Stimulated activated naive B cell treated with anti-CD40 and anti-IgM and Interleukin-4, amounts not matched to agents 10 μg/mL and 1 μg/mL and 100 μg/mL, for 72 hours (primary cell): Measurements from ENCODE around the gene MAT2A.
"Not testable (repeated sequence)": the region's sequence is repeated elsewhere in the genome, so short reads cannot be mapped to it uniquely, and the experiment has no call there.

Source experiments
- ATAC-seq, 2 donors: fragments of 150-1000 bp; cut with Tn5 transposase; replicated peaks; 2 replicates each; pipeline ENCODE4 v1.10.0; 2021; ENCODE audit warnings: moderate library complexity in 1 of 2
- DNase-seq: peaks from one replicate; pipeline ENCODE4 v3.0.0; 2021
- H3K27ac Mint-ChIP-seq: one replicate; pipeline ENCODE4 v1.8.0; 2022; ENCODE audit warnings: mild to moderate bottlenecking, mixed read lengths
- H3K27me3 Mint-ChIP-seq, 2 donors: one replicate each; pipeline ENCODE4 v1.8.0; 2022; ENCODE audit warnings: mixed read lengths in 2 of 2
- H3K36me3 Mint-ChIP-seq, 2 donors: one replicate each; pipeline ENCODE4 v1.8.0; 2022; ENCODE audit warnings: mixed read lengths in 2 of 2, mild to moderate bottlenecking in 1 of 2
- H3K4me1 Mint-ChIP-seq, 2 donors: one replicate each; pipeline ENCODE4 v1.8.0; 2022; ENCODE audit warnings: mixed read lengths in 2 of 2, mild to moderate bottlenecking in 1 of 2
- H3K4me3 Mint-ChIP-seq, 2 donors: one replicate each; pipeline ENCODE4 v1.8.0; 2022; ENCODE audit warnings: mild to moderate bottlenecking in 2 of 2, mixed read lengths in 2 of 2, moderate library complexity in 1 of 2
- H3K9me3 Mint-ChIP-seq, 2 donors: one replicate each; pipeline ENCODE4 v1.8.0; 2022; ENCODE audit warnings: mixed read lengths in 2 of 2, mild to moderate bottlenecking in 1 of 2

Gene MAT2A

DNA sequence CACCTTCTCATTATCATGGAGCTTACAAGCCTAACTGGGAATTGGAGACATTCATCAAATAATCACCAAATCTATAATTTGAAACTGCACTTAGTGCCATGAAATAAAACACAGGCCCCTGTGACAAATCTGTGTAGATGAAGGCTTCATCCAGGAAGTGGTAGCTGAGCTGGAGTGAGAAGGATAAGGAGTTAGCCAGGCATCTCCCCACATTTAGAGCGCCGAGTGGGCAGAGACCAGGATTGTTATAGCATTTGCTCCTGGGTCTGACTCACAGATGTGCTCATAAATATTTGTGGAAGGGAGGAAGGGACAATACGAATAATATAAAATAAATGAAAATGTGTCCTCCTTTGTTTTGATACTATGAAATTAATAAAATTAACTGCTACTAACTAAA lies 2.5 kb upstream of the MAT2A start:
- DNase-seq (no peak), ATAC-seq (no peak)
- Mint-ChIP-seq H3K36me3 (peaks cover 21 to 43% of the 10 kb centered on the region in 2 donors), H3K4me1 (peaks cover 18 to 30% of the 10 kb centered on the region in 2 donors), H3K4me3 (no peak overlapping the region), H3K27me3 (no peaks in the 10 kb centered on the region), H3K9me3 (no peaks in the 10 kb centered on the region), H3K27ac (no peak overlapping the region)

DNA sequence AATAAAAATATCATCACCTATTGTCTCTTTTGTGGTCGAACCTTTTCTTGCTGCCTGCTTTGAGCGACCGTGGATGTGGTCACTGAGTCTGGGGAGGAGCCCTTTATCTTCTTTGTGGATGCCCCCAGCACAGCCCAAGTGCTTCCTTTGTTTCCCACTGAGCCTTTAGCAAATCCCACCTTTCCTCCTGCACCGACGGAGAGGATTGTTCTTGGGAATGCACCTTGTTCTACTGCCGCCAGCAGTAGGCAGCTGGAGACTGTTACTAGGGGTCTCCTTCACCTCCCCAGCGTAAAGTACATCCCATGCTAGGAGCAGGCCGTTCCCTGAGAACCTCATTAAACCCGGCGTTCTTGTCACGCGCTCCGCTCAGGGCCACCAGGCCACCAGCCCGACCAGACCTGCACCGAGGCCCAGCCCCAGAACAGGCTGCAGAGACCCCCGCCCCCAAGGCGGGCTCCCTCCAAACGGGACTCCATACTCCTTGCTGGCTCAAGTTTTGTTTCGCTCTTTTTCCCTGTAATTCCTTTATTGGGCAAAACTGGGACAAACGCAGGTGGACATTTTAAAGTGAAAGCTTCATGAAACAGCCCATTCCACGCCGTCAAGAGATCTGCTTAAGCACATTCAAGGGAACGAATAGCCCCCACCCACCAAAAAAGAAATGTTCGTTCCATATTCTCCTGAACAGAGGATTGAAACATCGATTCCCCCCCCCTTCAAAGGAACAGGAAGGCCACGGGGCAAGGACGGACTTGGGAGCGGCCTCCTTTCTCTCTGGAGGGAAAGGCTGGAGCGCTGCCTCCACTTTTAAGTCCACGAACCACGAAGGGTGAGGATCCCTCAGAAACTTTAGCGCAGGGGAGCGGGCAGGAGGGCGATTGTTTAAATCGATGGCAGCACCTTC lies 1.1 kb upstream of the MAT2A start:
- H3K27me3 Mint-ChIP-seq = no peaks in the 10 kb centered on the region
- H3K4me3 Mint-ChIP-seq = peak overlapping the region; percentile 94 to 95
- peak; percentile 38 for DNase-seq
- H3K9me3 Mint-ChIP-seq = no peaks in the 10 kb centered on the region
- H3K36me3 Mint-ChIP-seq = peaks cover 34 to 57% of the 10 kb centered on the region in 2 donors
- H3K4me1 Mint-ChIP-seq = peaks cover 25 to 44% of the 10 kb centered on the region in 2 donors
- peak overlapping the region; percentile 98 for H3K27ac Mint-ChIP-seq
- peak in 1 of 2 donors; percentile 11 for ATAC-seq

DNA sequence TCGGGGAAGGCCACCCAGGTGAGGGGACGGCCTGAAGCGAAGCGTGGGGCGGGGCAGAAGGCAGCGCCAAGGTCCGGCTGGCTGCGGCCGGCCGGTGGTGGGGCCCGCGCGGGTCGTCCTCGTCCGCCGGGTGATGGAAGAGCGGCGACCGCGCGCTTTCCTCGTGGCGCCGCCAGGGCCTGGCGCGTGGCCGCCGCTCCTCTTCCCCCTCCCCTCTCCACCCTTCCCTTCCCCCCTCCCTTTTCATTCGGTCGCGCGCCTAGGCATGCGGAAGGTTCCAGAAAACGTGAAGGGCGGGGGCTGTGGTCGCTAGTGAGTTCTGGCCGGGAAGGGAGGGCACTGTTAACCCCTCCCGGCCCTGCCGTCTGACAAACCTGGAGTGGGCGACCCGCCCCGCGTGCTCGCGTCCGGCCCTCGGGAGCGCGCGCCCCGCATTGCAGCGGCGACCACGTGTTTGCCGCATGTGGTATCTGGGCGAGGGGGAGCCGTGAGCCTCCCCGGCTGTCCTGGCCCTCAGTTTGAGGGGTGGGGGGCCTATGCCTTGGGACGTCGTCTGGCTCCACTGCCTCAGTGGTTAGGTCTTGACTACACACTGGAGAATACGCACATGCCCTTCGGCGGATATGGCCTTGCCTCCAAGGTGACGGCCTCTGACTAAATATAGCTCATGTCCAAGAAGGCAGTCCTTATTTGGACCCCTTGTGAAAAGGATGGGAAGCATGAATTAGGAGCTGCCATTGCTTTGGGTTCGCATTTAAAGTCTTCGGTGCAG lies 579 bp downstream of the MAT2A start:
- H3K4me1 Mint-ChIP-seq = peaks cover 34 to 56% of the 10 kb centered on the region in 2 donors
- peak; percentile 42 to 51 for ATAC-seq
- H3K27me3 Mint-ChIP-seq = no peaks in the 10 kb centered on the region
- peak overlapping the region; percentile 94 to 95 for H3K4me3 Mint-ChIP-seq
- DNase-seq = peak; percentile 66
- peak overlapping the region; percentile 98 for H3K27ac Mint-ChIP-seq
- H3K36me3 Mint-ChIP-seq = peaks cover 47 to 71% of the 10 kb centered on the region in 2 donors
- H3K9me3 Mint-ChIP-seq = no peaks in the 10 kb centered on the region

DNA sequence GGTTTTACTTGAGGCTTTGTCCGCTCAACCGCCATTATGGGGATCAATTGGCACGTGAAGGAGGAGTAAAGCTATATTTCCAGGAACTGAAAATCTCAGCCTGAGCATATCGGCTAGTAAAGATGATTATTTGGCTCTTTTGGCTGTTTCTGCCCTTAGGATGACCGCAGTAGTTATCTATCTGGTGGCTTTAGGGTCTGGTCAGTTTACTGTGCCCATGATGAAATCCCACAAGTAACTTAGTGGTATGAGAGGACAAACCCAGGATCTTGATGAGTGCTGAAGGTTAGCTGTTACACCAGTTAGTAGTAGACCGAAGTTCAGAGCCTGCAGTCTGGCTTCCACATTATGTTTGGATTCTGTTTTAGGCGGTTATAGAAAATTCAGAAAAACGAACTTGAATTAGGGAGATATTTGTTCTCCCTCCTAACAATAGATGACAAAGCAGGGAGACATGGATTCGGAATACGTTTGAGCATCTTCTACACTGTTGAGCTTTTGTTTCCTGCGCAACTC lies 1.2 kb downstream of the MAT2A start:
- Mint-ChIP-seq H3K27ac (peak overlapping the region; percentile 98), H3K4me3 (peak overlapping the region; percentile 94 to 95), H3K4me1 (peaks cover 34 to 55% of the 10 kb centered on the region in 2 donors), H3K36me3 (peaks cover 47 to 72% of the 10 kb centered on the region in 2 donors), H3K27me3 (no peaks in the 10 kb centered on the region), H3K9me3 (no peaks in the 10 kb centered on the region)
- DNase-seq (no peak), ATAC-seq (no peak)

DNA sequence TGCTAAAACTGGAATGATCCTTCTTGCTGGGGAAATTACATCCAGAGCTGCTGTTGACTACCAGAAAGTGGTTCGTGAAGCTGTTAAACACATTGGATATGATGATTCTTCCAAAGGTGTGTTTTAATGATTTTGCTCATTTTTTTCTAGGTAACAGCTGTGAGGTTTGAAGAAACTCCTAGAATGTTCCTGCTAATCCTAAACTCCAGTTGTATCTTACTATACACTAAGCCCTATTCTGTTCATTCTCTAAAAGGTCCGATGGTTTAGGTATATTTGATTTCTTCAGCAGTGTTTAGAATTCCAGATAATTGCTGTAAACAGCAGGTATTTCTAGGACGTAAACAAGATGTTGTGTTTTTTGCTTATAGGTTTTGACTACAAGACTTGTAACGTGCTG lies 2.3 kb downstream of the MAT2A start:
- DNase-seq (no peak), ATAC-seq (no peak)
- Mint-ChIP-seq H3K9me3 (no peaks in the 10 kb centered on the region), H3K4me1 (peaks cover 31 to 50% of the 10 kb centered on the region in 2 donors), H3K27ac (peak overlapping the region; percentile 42), H3K4me3 (peak overlapping the region; percentile 25 to 95), H3K36me3 (peaks cover 47 to 70% of the 10 kb centered on the region in 2 donors), H3K27me3 (no peaks in the 10 kb centered on the region)

DNA sequence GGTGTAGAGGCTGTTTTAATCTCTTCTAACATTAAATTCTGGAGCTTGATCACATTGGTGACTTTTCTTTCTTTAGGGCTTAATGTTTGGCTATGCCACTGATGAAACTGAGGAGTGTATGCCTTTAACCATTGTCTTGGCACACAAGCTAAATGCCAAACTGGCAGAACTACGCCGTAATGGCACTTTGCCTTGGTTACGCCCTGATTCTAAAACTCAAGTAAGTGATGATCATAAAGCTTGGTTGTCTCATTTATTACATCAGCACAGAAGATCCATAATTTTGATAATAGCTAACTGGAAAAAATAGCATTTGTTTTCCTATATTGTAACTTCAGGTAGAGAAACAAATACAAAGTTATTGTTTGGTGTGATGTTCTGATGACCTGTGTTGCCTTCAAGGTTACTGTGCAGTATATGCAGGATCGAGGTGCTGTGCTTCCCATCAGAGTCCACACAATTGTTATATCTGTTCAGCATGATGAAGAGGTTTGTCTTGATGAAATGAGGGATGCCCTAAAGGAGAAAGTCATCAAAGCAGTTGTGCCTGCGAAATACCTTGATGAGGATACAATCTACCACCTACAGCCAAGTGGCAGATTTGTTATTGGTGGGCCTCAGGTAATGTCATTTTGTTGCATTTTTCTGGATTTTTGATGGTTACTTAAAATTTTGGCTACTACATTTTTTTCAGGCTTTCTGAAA lies 2.9 kb downstream of the MAT2A start:
- Mint-ChIP-seq H3K9me3 (no peaks in the 10 kb centered on the region), H3K4me1 (peaks cover 30 to 50% of the 10 kb centered on the region in 2 donors), H3K27me3 (no peaks in the 10 kb centered on the region)

DNA sequence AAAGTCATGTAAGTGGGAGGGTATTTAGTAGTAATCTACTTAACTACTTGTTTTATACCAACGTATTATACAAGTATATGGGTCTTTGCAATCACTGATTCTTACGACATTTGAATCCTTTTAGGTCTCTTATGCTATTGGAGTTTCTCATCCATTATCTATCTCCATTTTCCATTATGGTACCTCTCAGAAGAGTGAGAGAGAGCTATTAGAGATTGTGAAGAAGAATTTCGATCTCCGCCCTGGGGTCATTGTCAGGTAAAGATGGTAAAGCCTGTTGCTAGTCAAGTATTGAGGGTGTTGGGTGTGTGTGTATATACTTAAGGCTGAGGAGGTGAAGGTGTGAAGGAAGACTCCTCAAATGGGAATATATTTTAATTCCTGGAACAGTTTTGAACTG lies 3.8 kb downstream of the MAT2A start:
- peak overlapping the region; percentile 82 for H3K27ac Mint-ChIP-seq
- H3K4me3 Mint-ChIP-seq = peak overlapping the region; percentile 34 to 56
- ATAC-seq (no peak), DNase-seq (no peak)
- peaks cover 27 to 45% of the 10 kb centered on the region in 2 donors for H3K4me1 Mint-ChIP-seq
- H3K27me3 Mint-ChIP-seq = no peaks in the 10 kb centered on the region
- H3K9me3 Mint-ChIP-seq = no peaks in the 10 kb centered on the region
- H3K36me3 Mint-ChIP-seq = peaks cover 51 to 75% of the 10 kb centered on the region in 2 donors

More for the DNA sequence above, 2.9 kb downstream of the MAT2A start:
- DNase-seq = no peak
- H3K4me3 Mint-ChIP-seq = peak overlapping the region; percentile 21 to 95
- H3K27ac Mint-ChIP-seq = peak overlapping the region; percentile 20
- peaks cover 51 to 74% of the 10 kb centered on the region in 2 donors for H3K36me3 Mint-ChIP-seq
- no peak for ATAC-seq

DNA sequence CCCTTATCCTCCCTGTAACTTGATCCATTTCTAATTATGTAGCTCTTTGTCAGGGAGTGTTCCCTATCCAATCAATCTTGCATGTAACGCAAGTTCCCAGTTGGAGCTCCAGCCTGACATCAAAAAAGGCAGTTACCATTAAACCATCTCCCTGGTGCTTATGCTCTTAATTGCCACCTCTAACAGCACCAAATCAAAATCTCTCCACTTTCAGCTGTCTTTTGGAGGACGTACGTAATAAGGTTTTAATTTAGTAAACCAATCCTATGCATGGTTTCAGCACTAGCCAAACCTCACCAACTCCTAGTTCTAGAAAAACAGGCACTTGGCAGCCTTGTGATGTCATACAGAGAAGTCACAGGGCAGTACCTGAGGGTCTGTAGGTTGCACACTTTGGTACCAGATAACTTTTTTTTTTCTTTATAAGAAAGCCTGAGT lies 5.3 kb downstream of the MAT2A start:
- H3K4me3 Mint-ChIP-seq, ATAC-seq, H3K9me3 Mint-ChIP-seq, H3K27me3 Mint-ChIP-seq, DNase-seq: not testable (repeated sequence)
- Mint-ChIP-seq H3K4me1 (peaks cover 23 to 41% of the 10 kb centered on the region in 2 donors), H3K27ac (peak overlapping the region; percentile 91), H3K36me3 (peaks cover 49 to 67% of the 10 kb centered on the region in 2 donors)

DNA sequence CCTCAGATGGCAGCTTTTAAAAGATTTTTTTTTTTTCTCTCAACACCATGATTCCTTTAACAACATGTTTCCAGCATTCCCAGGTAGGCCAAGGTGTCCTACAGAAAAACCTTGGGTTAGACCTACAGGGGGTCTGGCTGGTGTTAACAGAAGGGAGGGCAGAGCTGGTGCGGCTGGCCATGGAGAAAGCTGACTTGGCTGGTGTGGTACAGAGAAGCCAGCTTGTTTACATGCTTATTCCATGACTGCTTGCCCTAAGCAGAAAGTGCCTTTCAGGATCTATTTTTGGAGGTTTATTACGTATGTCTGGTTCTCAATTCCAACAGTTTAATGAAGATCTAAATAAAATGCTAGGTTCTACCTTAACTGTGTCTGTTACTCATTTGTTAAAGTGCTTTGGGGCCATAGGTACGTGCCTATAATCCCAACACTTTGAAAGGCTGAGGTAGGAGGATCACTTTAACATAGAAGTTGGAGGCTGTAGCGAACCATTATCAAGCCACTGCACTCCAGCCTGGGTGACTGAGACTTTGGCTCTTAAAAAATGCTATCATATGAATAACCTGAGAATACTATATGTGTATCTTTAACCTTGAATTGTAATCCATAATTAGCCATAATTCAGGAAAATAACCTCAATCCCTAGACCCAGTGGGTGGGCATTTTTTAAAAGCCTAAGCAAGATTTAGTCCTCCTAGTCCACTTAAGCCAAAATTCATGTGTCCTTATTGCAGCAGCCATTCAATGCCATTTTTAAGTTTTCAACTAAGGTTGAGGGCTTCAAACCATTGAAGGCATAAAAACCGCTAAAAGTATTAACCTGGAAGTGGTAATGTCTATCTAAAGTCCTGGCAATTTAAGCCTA lies 6.2 kb downstream of the MAT2A start:
- H3K27me3 Mint-ChIP-seq, DNase-seq, H3K9me3 Mint-ChIP-seq, H3K4me3 Mint-ChIP-seq, ATAC-seq: not testable (repeated sequence)
- peak overlapping the region; percentile 47 for H3K27ac Mint-ChIP-seq
- peaks cover 23 to 39% of the 10 kb centered on the region in 2 donors for H3K4me1 Mint-ChIP-seq
- H3K36me3 Mint-ChIP-seq = peaks cover 41 to 60% of the 10 kb centered on the region in 2 donors

DNA sequence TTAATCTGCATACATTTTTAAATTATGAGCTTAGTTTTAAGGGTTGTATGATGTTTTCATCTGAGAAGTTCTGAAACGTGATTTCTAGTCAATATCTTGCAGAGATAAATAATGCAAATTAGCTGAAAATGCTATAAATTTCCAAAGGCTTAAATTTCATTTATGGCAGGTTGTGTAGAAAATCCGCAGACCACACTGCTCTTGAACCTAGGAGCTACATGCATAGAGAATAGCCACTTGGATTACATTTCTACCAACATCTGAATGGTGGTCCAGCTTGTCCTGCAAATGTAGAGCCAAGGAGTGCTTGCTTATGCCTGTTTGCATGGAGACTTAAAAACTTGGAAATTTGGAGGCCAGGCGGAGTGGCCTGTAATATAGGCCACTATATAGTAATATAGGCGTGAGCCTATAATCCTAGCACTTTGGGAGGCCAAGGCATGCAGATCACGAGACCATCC lies 6.8 kb downstream of the MAT2A start:
- ATAC-seq = peak in 1 of 2 donors; percentile 10
- DNase-seq = no peak
- no peak overlapping the region for H3K4me3 Mint-ChIP-seq
- H3K36me3 Mint-ChIP-seq = peaks cover 35 to 56% of the 10 kb centered on the region in 2 donors
- H3K4me1 Mint-ChIP-seq = peaks cover 18 to 33% of the 10 kb centered on the region in 2 donors
- no peaks in the 10 kb centered on the region for H3K27me3 Mint-ChIP-seq
- H3K9me3 Mint-ChIP-seq = no peaks in the 10 kb centered on the region
- H3K27ac Mint-ChIP-seq = peak overlapping the region; percentile 56

DNA sequence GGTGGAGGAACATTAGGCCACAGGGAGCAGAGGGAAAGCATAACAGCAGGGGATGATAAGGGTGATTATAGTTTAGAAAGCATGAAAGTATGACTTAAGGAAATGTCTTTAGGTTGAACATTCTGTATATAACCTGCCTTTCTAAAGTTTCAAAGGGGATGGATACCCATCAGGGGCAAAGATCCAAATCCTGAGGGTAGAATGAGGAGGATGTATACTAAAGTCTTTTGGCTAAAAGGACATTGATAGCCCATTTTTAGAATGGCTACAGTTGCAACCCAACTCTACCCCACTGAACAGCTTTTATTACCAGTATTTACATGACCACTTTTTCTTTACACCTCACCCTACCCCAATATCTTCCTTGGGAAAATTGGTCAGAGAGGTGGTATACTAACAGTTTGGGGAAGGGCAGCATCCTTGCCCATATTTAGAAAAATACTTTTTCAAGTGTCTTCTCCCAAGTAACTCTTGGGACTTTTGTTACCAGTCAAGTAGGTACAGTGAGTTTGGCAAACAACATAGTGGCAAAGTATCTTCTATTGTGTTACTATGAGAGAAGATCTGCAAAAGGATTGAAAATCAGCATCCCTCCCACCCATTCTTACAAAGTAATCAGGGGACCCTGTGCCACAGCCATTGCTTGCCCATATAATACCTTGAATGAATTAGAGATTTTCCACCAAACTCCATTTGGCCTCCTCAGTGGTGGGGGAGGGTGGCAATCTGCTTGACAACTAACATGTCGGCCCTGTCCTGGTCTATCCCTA lies 8.3 kb downstream of the MAT2A start:
- no peak overlapping the region for H3K4me3 Mint-ChIP-seq
- H3K27ac Mint-ChIP-seq = peak overlapping the region; percentile 81
- no peaks in the 10 kb centered on the region for H3K9me3 Mint-ChIP-seq
- H3K36me3 Mint-ChIP-seq = peaks cover 31 to 51% of the 10 kb centered on the region in 2 donors
- peaks cover 17 to 18% of the 10 kb centered on the region in 2 donors for H3K4me1 Mint-ChIP-seq
- DNase-seq (no peak), ATAC-seq (no peak)
- no peaks in the 10 kb centered on the region for H3K27me3 Mint-ChIP-seq

DNA sequence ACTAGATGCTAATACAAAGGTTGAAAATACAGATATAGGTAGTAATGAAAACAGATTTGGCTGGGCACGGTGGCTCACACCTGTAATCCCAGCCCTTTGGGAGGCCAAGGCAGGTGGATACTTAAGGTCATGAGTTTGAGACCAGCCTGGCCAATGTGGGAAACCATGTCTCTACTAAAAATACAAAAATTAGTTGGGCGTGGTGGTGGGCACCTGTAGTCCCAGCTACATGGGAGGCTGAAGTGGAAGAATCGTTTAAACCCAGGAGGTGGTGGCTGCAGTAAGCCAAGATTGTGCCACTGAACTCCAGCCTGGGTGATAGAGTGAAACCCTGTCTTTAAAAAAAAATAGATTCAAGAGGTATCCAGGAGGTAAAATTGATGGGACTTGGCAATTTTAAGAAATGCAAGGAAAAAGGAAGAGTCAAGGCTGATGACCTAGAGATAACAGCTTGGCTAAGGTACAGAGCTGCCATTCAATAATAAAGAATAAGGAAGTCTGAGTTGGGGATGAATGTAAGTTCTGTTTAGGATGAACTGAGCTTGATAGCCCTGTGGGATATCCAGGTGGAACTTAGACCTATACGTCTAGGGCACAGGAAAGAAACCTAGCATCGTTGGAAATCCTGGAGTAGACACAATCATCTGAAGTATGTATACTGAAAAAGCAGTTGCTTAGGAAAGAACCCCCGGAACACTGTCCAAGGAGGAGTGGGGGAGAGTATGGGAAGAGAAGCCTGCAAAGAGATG lies 9.1 kb downstream of the MAT2A start:
- peak overlapping the region; percentile 59 for H3K27ac Mint-ChIP-seq
- no peak for DNase-seq
- H3K4me1 Mint-ChIP-seq = peaks cover 11 to 15% of the 10 kb centered on the region in 2 donors
- H3K36me3 Mint-ChIP-seq = peaks cover 23 to 46% of the 10 kb centered on the region in 2 donors
- ATAC-seq = no peak
- H3K4me3 Mint-ChIP-seq = no peak overlapping the region
- no peaks in the 10 kb centered on the region for H3K9me3 Mint-ChIP-seq
- H3K27me3 Mint-ChIP-seq = no peaks in the 10 kb centered on the region
